GM12873 (cell line): ENCODE data around the gene FNDC3B.

Experiments used
- TF ChIP-seq, protein P1 (sequence below): IDR thresholded peaks from 2 replicates; pipeline ENCODE4 v1.5.1; 2012; ENCODE audit warnings: low read depth, mild to moderate bottlenecking, moderate library complexity, low read length, control low read depth; ENCODE audit not compliant: insufficient read depth; ENCODE audit errors: missing control alignments

The FNDC3B gene

GRCh38 chr3:172007065-172007370 lies 32.4 kb upstream of the FNDC3B start:
- TF ChIP-seq, protein P1, sequence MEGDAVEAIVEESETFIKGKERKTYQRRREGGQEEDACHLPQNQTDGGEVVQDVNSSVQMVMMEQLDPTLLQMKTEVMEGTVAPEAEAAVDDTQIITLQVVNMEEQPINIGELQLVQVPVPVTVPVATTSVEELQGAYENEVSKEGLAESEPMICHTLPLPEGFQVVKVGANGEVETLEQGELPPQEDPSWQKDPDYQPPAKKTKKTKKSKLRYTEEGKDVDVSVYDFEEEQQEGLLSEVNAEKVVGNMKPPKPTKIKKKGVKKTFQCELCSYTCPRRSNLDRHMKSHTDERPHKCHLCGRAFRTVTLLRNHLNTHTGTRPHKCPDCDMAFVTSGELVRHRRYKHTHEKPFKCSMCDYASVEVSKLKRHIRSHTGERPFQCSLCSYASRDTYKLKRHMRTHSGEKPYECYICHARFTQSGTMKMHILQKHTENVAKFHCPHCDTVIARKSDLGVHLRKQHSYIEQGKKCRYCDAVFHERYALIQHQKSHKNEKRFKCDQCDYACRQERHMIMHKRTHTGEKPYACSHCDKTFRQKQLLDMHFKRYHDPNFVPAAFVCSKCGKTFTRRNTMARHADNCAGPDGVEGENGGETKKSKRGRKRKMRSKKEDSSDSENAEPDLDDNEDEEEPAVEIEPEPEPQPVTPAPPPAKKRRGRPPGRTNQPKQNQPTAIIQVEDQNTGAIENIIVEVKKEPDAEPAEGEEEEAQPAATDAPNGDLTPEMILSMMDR = no peak

DNA sequence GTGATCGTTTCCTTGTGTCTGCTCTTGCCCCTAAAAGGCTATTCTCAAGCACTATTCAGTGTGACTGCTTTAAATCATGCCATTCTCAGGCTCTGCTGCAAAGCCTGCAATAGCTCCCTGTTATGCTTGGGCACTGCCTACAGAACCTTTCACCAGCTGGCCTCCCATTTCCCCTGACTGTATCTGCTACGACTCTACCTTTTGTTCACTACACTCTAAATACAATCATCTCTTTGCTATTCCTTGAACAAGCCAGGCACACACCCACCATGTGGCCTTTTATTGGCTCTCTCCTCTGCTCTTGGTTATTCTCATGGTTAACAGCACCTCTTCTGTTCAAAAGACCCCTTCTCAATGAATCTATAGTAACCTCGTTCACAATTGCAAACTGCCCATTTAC lies 29.6 kb upstream of the FNDC3B start:
- TF ChIP-seq, protein P1 = no peak

DNA sequence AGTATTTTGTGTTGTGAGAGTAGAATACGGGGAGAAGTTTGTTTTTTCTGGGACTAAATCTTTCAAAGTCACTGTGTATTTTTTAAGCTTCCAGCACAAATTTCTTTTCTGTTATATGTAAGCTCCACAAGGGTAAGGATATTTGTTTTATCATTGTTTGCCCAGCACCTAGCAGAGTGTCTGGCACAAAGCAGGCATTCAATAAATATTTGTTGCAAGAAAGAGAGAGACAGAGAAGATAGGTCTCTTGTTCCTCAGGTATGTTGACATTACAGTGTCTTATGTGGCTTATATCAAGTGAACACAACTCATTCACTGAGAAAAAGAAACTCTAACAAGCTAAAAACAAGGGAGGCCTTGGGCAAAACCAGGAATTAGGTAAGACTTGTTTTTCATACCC lies 26.6 kb upstream of the FNDC3B start:
- TF ChIP-seq, protein P1 = no peak

- TF ChIP-seq, protein P1 = no peak
These were observed 25.2 kb upstream of the FNDC3B start for GRCh38 chr3:172014145-172014544.

DNA sequence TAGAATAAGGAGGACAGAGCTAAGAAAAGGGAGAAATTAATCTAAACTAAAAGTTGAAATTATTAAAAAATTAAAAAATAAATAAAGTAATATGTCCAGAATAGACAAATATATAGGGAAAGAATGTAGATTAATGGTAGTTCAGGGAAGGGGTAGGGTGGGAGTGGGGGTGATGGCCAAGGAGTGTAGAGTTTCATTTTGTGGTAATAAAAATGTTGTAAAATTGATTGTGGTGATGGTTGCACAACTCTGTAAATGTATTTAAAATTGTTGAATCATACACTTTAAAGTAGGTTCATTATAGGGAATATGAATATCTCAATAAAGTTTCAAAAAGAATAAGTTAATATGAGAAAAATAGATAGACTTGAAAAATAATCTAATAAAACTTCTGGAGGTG lies 21.0 kb upstream of the FNDC3B start:
- TF ChIP-seq, protein P1 = no peak

GRCh38 chr3:172020763-172021162 lies 18.6 kb upstream of the FNDC3B start:
- TF ChIP-seq, protein P1 = no peak

DNA sequence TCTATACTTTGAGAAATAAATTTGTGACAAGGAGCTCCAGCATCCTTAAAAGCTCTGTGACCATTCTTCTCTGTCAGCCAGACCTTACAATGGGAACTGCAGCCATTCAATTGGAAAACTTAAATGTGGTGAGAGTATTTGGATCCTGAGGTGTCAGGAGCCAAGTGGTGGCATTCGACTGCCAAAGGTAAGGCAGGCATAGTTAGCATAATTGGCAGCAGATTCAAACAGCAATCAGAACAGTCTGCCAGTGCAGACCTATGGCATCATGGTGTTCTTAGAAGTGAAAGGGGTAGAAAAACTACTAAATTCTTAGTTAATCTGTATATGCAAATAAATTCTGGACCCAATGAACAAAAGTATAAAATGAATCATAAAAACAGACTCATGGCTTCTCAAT lies 18.2 kb upstream of the FNDC3B start:
- TF ChIP-seq, protein P1 = no peak

- TF ChIP-seq, protein P1 = no peak
These were observed 17.5 kb upstream of the FNDC3B start for GRCh38 chr3:172021859-172022258.
